Fibroblast of the aortic adventitia (primary cell): ENCODE results near the gene EGR4. TPM values are rescaled to one million over a fixed set of nuclear protein-coding genes. Genes with fewer than 3 reads are reported as not detected.

ENCODE experiments used
- DNase-seq: peaks from one replicate; pipeline ENCODE4 v3.0.0-alpha.2; 2010; ENCODE audit warnings: low read depth
- H3K4me3 ChIP-seq: 2 replicates; pipeline ENCODE4 v1.5.1; 2011; ENCODE audit warnings: low read depth, mild to moderate bottlenecking, control low read depth, low read length, moderate library complexity
- CTCF ChIP-seq: IDR thresholded peaks from 2 replicates; pipeline ENCODE4 v1.5.1; 2011; ENCODE audit warnings: mild to moderate bottlenecking, low read length, control low read depth, inconsistent platforms; ENCODE audit not compliant: insufficient read depth
- total RNA-seq: library from RNA; depleted of rRNA; stranded (reverse); fragments of >200 nt; gene quantifications from 2 replicates; pipeline ENCODE4 v1.2.3, GENCODE V29; 2012; ENCODE audit warnings: low replicate concordance

The EGR4 gene
- total RNA-seq = not detected in 2 replicates

DNA sequence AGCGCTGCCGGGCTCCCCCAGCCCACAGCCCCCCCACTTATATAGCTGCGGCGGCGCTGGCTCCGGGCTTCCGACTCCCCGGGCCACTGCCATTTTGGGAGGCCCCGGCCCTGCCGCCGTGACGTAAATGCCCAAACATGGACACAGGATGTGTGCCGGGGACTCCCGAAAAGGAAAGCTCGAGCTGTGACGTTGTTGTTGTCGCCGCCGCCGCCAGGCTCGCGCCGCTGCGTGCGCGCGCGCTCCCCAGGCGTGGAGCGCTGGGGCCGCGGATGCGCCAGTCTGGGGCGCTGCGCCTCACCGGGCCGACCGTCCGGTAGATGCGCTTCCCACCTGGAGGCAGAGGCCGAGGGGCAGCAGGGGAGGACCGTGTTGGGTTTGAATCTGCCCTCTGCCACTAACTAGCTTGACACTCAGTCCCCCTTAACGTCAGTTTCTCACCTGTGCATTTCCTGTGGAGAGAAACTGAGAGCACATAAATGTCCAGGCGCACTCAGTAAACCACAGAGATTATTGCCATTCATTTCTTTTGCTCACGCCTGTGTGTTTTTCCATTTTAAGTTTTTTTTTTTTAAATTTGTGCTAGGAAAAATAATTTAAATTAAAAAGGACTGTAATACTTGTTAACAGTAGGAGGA lies at the start of gene EGR4:
Gene EGR4, minus strand, starts transcription at position 15 of the 638 bp plus-strand sequence. CDS start 231 bp downstream, outside the sequence.
- DNase-seq = peak; percentile 24
- TF ChIP-seq CTCF = no peak
- H3K4me3 ChIP-seq = peak within 1 kb of the TSS; percentile 53

DNA sequence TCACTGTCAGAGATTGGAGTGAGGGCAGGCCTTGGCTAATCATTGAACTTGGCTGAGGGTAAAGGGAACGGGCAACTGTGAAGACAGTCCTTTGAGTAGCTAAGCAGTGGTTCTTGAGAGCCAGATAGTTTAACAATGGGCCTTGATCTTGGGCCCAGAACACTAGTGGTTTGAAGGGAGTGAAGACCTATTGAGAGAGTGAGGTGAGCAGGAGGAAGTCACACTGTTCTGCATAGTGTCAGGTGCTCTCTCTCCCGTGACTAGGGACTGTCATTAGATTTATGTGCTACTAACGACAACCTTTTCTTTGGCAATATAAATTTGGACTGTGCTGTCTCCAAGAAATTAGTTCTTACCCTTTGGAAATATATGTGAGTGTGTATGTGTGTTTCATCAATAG lies 47.7 kb upstream of the EGR4 start:
- TF ChIP-seq CTCF = no peak
- DNase-seq = no peak
- no peak overlapping the region for H3K4me3 ChIP-seq

- no peak for TF ChIP-seq CTCF
- DNase-seq = no peak
- H3K4me3 ChIP-seq = no peak overlapping the region
Measured at GRCh38 chr2:73339201-73339600, 45.9 kb upstream of the EGR4 start.

- no peak for DNase-seq
- no peak overlapping the region for H3K4me3 ChIP-seq
- TF ChIP-seq CTCF = no peak
Measured at GRCh38 chr2:73337828-73338227, 44.5 kb upstream of the EGR4 start.

DNA sequence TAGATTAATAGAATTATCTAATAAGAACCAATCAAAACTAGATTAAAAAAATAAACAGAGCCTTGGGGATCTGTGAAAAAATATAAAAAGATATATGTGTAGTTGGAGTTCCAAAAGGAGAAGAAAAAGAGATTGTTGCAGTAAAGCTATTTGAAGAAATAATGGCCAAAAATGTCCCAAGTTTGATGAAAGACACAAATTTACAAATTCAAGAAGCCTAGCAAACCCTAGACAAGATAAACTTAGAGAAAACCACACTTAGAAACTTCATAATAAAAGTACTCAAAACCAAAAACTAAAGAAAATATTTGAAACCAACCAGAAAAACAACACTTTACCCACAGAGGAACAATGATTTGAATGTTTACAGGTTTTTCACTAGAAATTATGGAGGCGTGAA lies 41.3 kb upstream of the EGR4 start:
- TF ChIP-seq CTCF = no peak
- no peak overlapping the region for H3K4me3 ChIP-seq
- DNase-seq = no peak

DNA sequence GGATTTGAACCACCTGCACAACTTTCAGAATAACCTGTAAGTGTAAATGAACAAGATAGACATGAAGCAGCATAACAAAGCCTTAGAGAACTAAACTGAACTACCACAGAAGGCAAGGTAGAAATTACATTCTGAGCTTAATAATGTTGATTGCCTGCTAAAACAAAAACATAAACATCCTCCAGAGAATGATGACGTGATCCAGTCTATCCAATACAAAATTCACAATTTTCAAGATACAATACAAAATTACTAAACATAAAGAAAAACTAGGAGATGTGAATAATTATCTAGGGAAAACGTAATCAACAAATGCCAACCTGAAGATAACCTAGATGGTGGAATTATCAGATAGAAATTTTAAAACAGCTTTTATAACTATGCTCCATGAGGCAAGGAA lies 40.7 kb upstream of the EGR4 start:
- TF ChIP-seq CTCF = no peak
- DNase-seq = no peak
- no peak overlapping the region for H3K4me3 ChIP-seq

DNA sequence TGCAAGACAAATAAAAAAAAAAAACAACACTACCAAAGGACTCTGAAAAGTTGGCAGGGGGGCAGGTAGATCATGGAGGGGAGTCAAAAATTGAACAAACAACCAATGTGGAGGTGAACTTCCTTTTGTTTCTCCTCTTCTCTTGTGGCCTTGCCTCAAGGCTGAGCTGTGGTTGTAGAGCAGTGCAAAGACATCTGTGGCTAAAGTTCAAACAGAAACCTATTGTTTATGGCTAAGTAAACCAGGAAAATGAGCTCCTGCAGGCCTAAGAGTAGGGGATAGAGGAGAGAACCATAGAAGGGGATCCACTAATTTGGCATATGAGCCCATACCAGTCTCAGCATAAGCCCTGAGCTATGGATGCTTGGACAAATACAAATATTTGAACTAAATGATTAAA lies 40.2 kb upstream of the EGR4 start:
- DNase-seq = no peak
- TF ChIP-seq CTCF = no peak
- H3K4me3 ChIP-seq = no peak overlapping the region
